Tibial nerve (tissue), 4 donors: ENCODE data around the gene PRLH. TPM values are rescaled to one million over a fixed set of nuclear protein-coding genes. Genes with fewer than 3 reads are reported as not detected.
"Not testable (repeated sequence)": the region's sequence is repeated elsewhere in the genome, so short reads cannot be mapped to it uniquely, and the experiment has no call there.

ENCODE experiments used
- DNase-seq, 2 donors: peaks; one replicate each; pipeline ENCODE4 v3.0.0-alpha.2; 2019; ENCODE audit warnings: low spot score in 2 of 2
- H3K27ac ChIP-seq, 4 donors: fragments of 200-600 bp; sonication (generic) in 3 of 4; one replicate each; pipeline ENCODE4 v1.5.1; 2017 to 2019; ENCODE audit warnings: mild to moderate bottlenecking in 1 of 4
- H3K27me3 ChIP-seq, 2 donors: fragments of 200-600 bp; sonication (generic) in 1 of 2; one replicate each; pipeline versions ENCODE4 v1.5.1 to v1.6.0; 2017 to 2019
- H3K36me3 ChIP-seq, 3 donors: fragments of 200-600 bp; sonication (generic); one replicate each; pipeline ENCODE4 v1.5.1; 2018 to 2019
- H3K4me1 ChIP-seq, 4 donors: fragments of 200-600 bp; sonication (generic) in 3 of 4; one replicate each; pipeline ENCODE4 v1.5.1; 2017 to 2019
- H3K4me3 ChIP-seq, 4 donors: fragments of 200-600 bp; sonication (generic) in 3 of 4; one replicate each; pipeline ENCODE4 v1.5.1; 2017 to 2019; ENCODE audit warnings: mild to moderate bottlenecking in 1 of 4, moderate library complexity in 1 of 4
- H3K9me3 ChIP-seq, 4 donors: fragments of 200-600 bp; sonication (generic) in 3 of 4; one replicate each; pipeline ENCODE4 v1.5.1; 2017 to 2019
- CTCF ChIP-seq, 5 experiments: fragments of 200-600 bp in 3 of 5; fragments of 450-650 bp in 2 of 5; sonication (generic) in 3 of 5; IDR thresholded peaks; one replicate each; pipeline ENCODE4 v1.5.1; 2016 to 2019; ENCODE audit warnings: antibody characterized with exemption in 5 of 5, mild to moderate bottlenecking in 3 of 5, moderate library complexity in 2 of 5
- EP300 ChIP-seq, 2 donors: sonication (generic); formaldehyde crosslinking; IDR thresholded peaks; one replicate each; pipeline ENCODE4 v1.6.1; 2017; ENCODE audit warnings: antibody characterized with exemption in 2 of 2, mild to moderate bottlenecking in 1 of 2
- POLR2A ChIP-seq, 2 donors: fragments of 450-650 bp; IDR thresholded peaks; one replicate each; pipeline ENCODE4 v1.6.1; 2017; ENCODE audit warnings: antibody characterized with exemption in 2 of 2, mild to moderate bottlenecking in 2 of 2, moderate library complexity in 2 of 2
- WGBS, 2 donors: methylation state at CpG; one replicate each; pipeline ENCODE4 v1.1.5; 2018; 5-methylcytosine and 5-hydroxymethylcytosine counted together
- total RNA-seq, 4 donors: library from RNA; depleted of rRNA; stranded (reverse); fragments of >200 nt; gene quantifications; one replicate each; pipeline ENCODE4 v1.1.0, GENCODE V29; 2016

PRLH gene
- total RNA-seq, 4 donors from 2014 or later, result not detected

GRCh38 chr2:237602409-237602808 lies 36.0 kb downstream of the PRLH start:
- no peak for DNase-seq
- Histone ChIP-seq H3K4me3 (no peak overlapping the region), H3K9me3 (no peaks in the 10 kb centered on the region), H3K36me3 (no peaks in the 10 kb centered on the region), H3K4me1 (peaks cover 0 to 21% (median 0%) of the 10 kb centered on the region in 4 donors), H3K27ac (no peak overlapping the region), H3K27me3 (no peaks in the 10 kb centered on the region)
- TF ChIP-seq POLR2A (IDR thresholded peaks at IDR 0.05) (no peak), EP300 (IDR thresholded peaks at IDR 0.05) (no peak), CTCF (IDR thresholded peaks at IDR 0.05) (no peak)
- WGBS, 2 donors, result 89 to 91% methylated on average over 7 of the region's 7 CpGs

- Histone ChIP-seq H3K27me3 (no peaks in the 10 kb centered on the region), H3K4me3 (peak overlapping the region in 1 of 4 donors; percentile 19), H3K4me1 (peaks cover 0 to 21% (median 0%) of the 10 kb centered on the region in 4 donors), H3K36me3 (no peaks in the 10 kb centered on the region), H3K27ac (peak overlapping the region in 2 of 4 donors; percentile 46 to 51), H3K9me3 (no peaks in the 10 kb centered on the region)
- TF ChIP-seq POLR2A (IDR thresholded peaks at IDR 0.05) (no peak), EP300 (IDR thresholded peaks at IDR 0.05) (no peak), CTCF (IDR thresholded peaks at IDR 0.05) (no peak)
- no peak for DNase-seq
- WGBS, 2 donors, result 72 to 75% methylated on average over 13 of the region's 13 CpGs
Measured at GRCh38 chr2:237603049-237603717, 36.8 kb downstream of the PRLH start.

GRCh38 chr2:237603718-237604362 lies 37.5 kb downstream of the PRLH start:
- peak; percentile 22 to 47 for TF ChIP-seq POLR2A (IDR thresholded peaks at IDR 0.05)
- peak; percentile 49 to 82 for TF ChIP-seq EP300 (IDR thresholded peaks at IDR 0.05)
- no peak for TF ChIP-seq CTCF (IDR thresholded peaks at IDR 0.05)
- Histone ChIP-seq H3K27me3 (no peaks in the 10 kb centered on the region), H3K4me1 (peaks cover 0 to 21% (median 0%) of the 10 kb centered on the region in 4 donors), H3K36me3 (no peaks in the 10 kb centered on the region), H3K9me3 (no peaks in the 10 kb centered on the region), H3K27ac (peak overlapping the region in 3 of 4 donors; percentile 26 to 51 (median 46)), H3K4me3 (peak overlapping the region in 1 of 4 donors; percentile 19)
- 14 to 19% methylated on average over 15 of the region's 15 CpGs for WGBS, 2 donors
- DNase-seq, result peak in 1 of 2 donors; percentile 57

GRCh38 chr2:237604391-237604790 lies 38.0 kb downstream of the PRLH start:
- no peaks in the 10 kb centered on the region for H3K27me3 ChIP-seq
- peak overlapping the region in 2 of 4 donors; percentile 26 to 51 for H3K27ac ChIP-seq
- TF ChIP-seq POLR2A (IDR thresholded peaks at IDR 0.05), result no peak
- no peak for TF ChIP-seq EP300 (IDR thresholded peaks at IDR 0.05)
- TF ChIP-seq CTCF (IDR thresholded peaks at IDR 0.05), result no peak
- 84 to 89% methylated on average over 11 of the region's 11 CpGs for WGBS, 2 donors
- H3K36me3 ChIP-seq, result no peaks in the 10 kb centered on the region
- H3K9me3 ChIP-seq, result no peaks in the 10 kb centered on the region
- no peak overlapping the region for H3K4me3 ChIP-seq
- peaks cover 0 to 21% (median 0%) of the 10 kb centered on the region in 4 donors for H3K4me1 ChIP-seq
- no peak for DNase-seq

GRCh38 chr2:237604960-237605359 lies 38.6 kb downstream of the PRLH start:
- Histone ChIP-seq H3K4me1 (peaks cover 0 to 21% (median 0%) of the 10 kb centered on the region in 4 donors), H3K27me3 (no peaks in the 10 kb centered on the region), H3K9me3 (no peaks in the 10 kb centered on the region), H3K4me3 (no peak overlapping the region), H3K36me3 (no peaks in the 10 kb centered on the region), H3K27ac (no peak overlapping the region)
- no peak for DNase-seq
- WGBS, 2 donors, result 87 to 90% methylated on average over 9 of the region's 9 CpGs
- TF ChIP-seq CTCF (IDR thresholded peaks at IDR 0.05), result no peak

GRCh38 chr2:237606522-237606921 lies 40.1 kb downstream of the PRLH start:
- H3K4me1 ChIP-seq, result peaks cover 0 to 13% (median 0%) of the 10 kb centered on the region in 4 donors
- 90 to 93% methylated on average over 3 to 4 of the region's 4 CpGs for WGBS, 2 donors
- H3K4me3 ChIP-seq, H3K36me3 ChIP-seq, H3K9me3 ChIP-seq, H3K27ac ChIP-seq, DNase-seq, H3K27me3 ChIP-seq: not testable (repeated sequence)
